IMR-90 (cell line): Measurements from ENCODE around the gene LUZP4. TPM values are rescaled to one million over a fixed set of nuclear protein-coding genes. Genes with fewer than 3 reads are reported as not detected.

ENCODE experiments used
- ATAC-seq: fragments of 200-7000 bp; cut with Tn5 transposase; 2 replicates; pipeline ENCODE4 v1.9.1; 2020; ENCODE audit warnings: low read depth, mild to moderate bottlenecking, moderate library complexity
- BruUV-seq: library from RNA; stranded (reverse); fragments of 400-500 nt; replicated peaks from 2 replicates; lab custom pipeline; 2021; lab: Mats Ljungman, UMichigan
- CTCF ChIA-PET: fragments of 300-600 bp; formaldehyde crosslinking; extraction: SDS; loops from one replicate; lab custom pipeline; 2021; ENCODE audit warnings: antibody characterized with exemption; lab: Yijun Ruan, JAX
- POLR2A ChIA-PET: fragments of 300-600 bp; sonication (Branson Sonifier 250); formaldehyde crosslinking; loops from one replicate; lab custom pipeline; 2022; ENCODE audit warnings: antibody characterized with exemption; ENCODE audit not compliant: unreplicated experiment; lab: Charles Lee
- DNase-seq: peaks from one replicate; pipeline ENCODE4 v3.0.0; 2013
- H2AFZ ChIP-seq: replicated peaks from 2 replicates; pipeline ENCODE3; 2013; ENCODE audit warnings: low read length, mild to moderate bottlenecking; ENCODE audit not compliant: poor library complexity
- H2AK5ac ChIP-seq: 2 replicates; pipeline ENCODE4 v1.6.1; 2013; ENCODE audit warnings: low read depth, low read length, inconsistent platforms
- H2AK9ac ChIP-seq: replicated peaks from 2 replicates; pipeline ENCODE3; 2013; ENCODE audit warnings: mild to moderate bottlenecking, low read depth, low read length, moderate library complexity; ENCODE audit not compliant: poor library complexity
- H2BK120ac ChIP-seq: 2 replicates; pipeline ENCODE4 v1.6.1; 2013; ENCODE audit warnings: low read depth, low read length, inconsistent platforms
- H2BK15ac ChIP-seq: 3 replicates; pipeline ENCODE4 v1.6.1; 2013; ENCODE audit warnings: low read depth, low read length, inconsistent platforms
- H2BK20ac ChIP-seq: 2 replicates; pipeline ENCODE4 v1.6.1; 2013; ENCODE audit warnings: low read depth, mild to moderate bottlenecking, inconsistent platforms, low read length, moderate library complexity
- H2BK5ac ChIP-seq: 2 replicates; pipeline ENCODE4 v1.6.1; 2013; ENCODE audit warnings: mild to moderate bottlenecking, low read depth, low read length, inconsistent platforms; ENCODE audit not compliant: poor library complexity, severe bottlenecking
- H3K14ac ChIP-seq: replicated peaks from 2 replicates; pipeline ENCODE4 v1.6.1; 2013; ENCODE audit warnings: low read depth, low read length, inconsistent platforms
- H3K18ac ChIP-seq: 2 replicates; pipeline ENCODE4 v1.6.1; 2013; ENCODE audit warnings: low read depth, low read length, control low read depth
- H3K23ac ChIP-seq: 2 replicates; pipeline ENCODE4 v1.6.1; 2013; ENCODE audit warnings: low read depth, low read length, inconsistent platforms
- H3K27ac ChIP-seq: 2 replicates; pipeline ENCODE4 v1.5.1; 2013; ENCODE audit warnings: mild to moderate bottlenecking, control low read depth, low read length; ENCODE audit not compliant: insufficient read depth
- H3K27me3 ChIP-seq: 2 replicates; pipeline ENCODE4 v1.6.1; 2013; ENCODE audit warnings: low read length; ENCODE audit not compliant: control insufficient read depth, insufficient read depth
- H3K36me3 ChIP-seq: 2 replicates; pipeline ENCODE4 v1.6.1; 2013; ENCODE audit warnings: low read length, mixed read lengths; ENCODE audit not compliant: control insufficient read depth, insufficient read depth
- H3K4ac ChIP-seq: 2 replicates; pipeline ENCODE4 v1.6.1; 2013; ENCODE audit warnings: low read depth, low read length, inconsistent platforms
- H3K4me1 ChIP-seq: 2 replicates; pipeline ENCODE4 v1.6.1; 2013; ENCODE audit warnings: low read length, mixed read lengths; ENCODE audit not compliant: control insufficient read depth, insufficient read depth
- H3K4me2 ChIP-seq: 2 replicates; pipeline ENCODE4 v1.6.1; 2013; ENCODE audit warnings: low read depth, mild to moderate bottlenecking, control low read depth, low read length, moderate library complexity
- H3K4me3 ChIP-seq: 2 replicates; pipeline ENCODE4 v1.5.1; 2013; ENCODE audit warnings: low read depth, mild to moderate bottlenecking, control low read depth, low read length, moderate library complexity; ENCODE audit not compliant: insufficient read depth
- H3K56ac ChIP-seq: 2 replicates; pipeline ENCODE4 v1.6.1; 2013; ENCODE audit warnings: low read length, inconsistent platforms; ENCODE audit not compliant: insufficient read depth; ENCODE audit errors: extremely low read depth
- H3K79me1 ChIP-seq, 2 experiments: 2 replicates each; pipeline ENCODE4 v1.6.1; 2013; ENCODE audit warnings: low read length in 2 of 2, inconsistent platforms in 1 of 2, low read depth in 1 of 2
- H3K9ac ChIP-seq: 2 replicates; pipeline ENCODE4 v1.6.1; 2013; ENCODE audit warnings: low read depth, low read length, control low read depth
- H3K9me1 ChIP-seq: 2 replicates; pipeline ENCODE4 v1.6.1; 2013; ENCODE audit warnings: low read length, inconsistent platforms; ENCODE audit not compliant: insufficient read depth
- H3K9me3 ChIP-seq: 2 replicates; pipeline ENCODE4 v1.6.1; 2013; ENCODE audit warnings: low read length; ENCODE audit not compliant: control insufficient read depth, insufficient read depth
- H4K20me1 ChIP-seq: 2 replicates; pipeline ENCODE4 v1.6.1; 2013; ENCODE audit warnings: low read length, inconsistent platforms; ENCODE audit not compliant: insufficient read depth
- H4K5ac ChIP-seq: 2 replicates; pipeline ENCODE4 v1.6.1; 2013; ENCODE audit warnings: mild to moderate bottlenecking, low read depth, low read length, control low read depth
- H4K8ac ChIP-seq, 2 experiments: 2 replicates each; pipeline ENCODE4 v1.6.1; 2013; ENCODE audit warnings: low read depth in 2 of 2, low read length in 2 of 2, control low read depth in 1 of 2, inconsistent platforms in 1 of 2
- H4K91ac ChIP-seq: 2 replicates; pipeline ENCODE4 v1.6.1; 2013; ENCODE audit warnings: low read depth, low read length, inconsistent platforms; ENCODE audit not compliant: insufficient read depth
- BHLHE40 ChIP-seq: fragments of 150-350 bp; IDR thresholded peaks from 2 replicates; pipeline ENCODE4 v1.6.1; 2016; ENCODE audit warnings: mild to moderate bottlenecking, low read depth, low read length
- CEBPB ChIP-seq: IDR thresholded peaks from 2 replicates; pipeline ENCODE4 v1.6.1; 2012; ENCODE audit warnings: low read depth, low read length, improper control_type of control experiment
- CHD1 ChIP-seq: IDR thresholded peaks from 2 replicates; pipeline ENCODE4 v1.6.1; 2012; ENCODE audit warnings: low read depth, low read length, improper control_type of control experiment
- CTCF ChIP-seq: conservative IDR thresholded peaks from 2 replicates; pipeline ENCODE4 v1.5.1; 2012; ENCODE audit warnings: mild to moderate bottlenecking, low read depth, low read length, improper control_type of control experiment
- ELK1 ChIP-seq: fragments of 150-350 bp; IDR thresholded peaks from 2 replicates; pipeline ENCODE4 v1.6.1; 2016; ENCODE audit warnings: low read depth, mild to moderate bottlenecking, low read length, moderate library complexity, borderline replicate concordance
- FOS ChIP-seq: fragments of 150-350 bp; IDR thresholded peaks from 2 replicates; pipeline ENCODE4 v1.6.1; 2016; ENCODE audit warnings: low read depth, low read length
- MAFK ChIP-seq: IDR thresholded peaks from 2 replicates; pipeline ENCODE4 v1.6.1; 2012; ENCODE audit warnings: low read depth, low read length, improper control_type of control experiment
- MAZ ChIP-seq: IDR thresholded peaks from 2 replicates; pipeline ENCODE4 v1.6.1; 2012; ENCODE audit warnings: low read depth, mild to moderate bottlenecking, low read length, improper control_type of control experiment, moderate library complexity, borderline replicate concordance
- MXI1 ChIP-seq: IDR thresholded peaks from 2 replicates; pipeline ENCODE4 v1.6.1; 2012; ENCODE audit warnings: low read depth, mild to moderate bottlenecking, low read length, moderate library complexity, borderline replicate concordance
- NFE2L2 ChIP-seq: fragments of 150-350 bp; IDR thresholded peaks from 2 replicates; pipeline ENCODE4 v1.6.1; 2016; ENCODE audit warnings: low read depth, mild to moderate bottlenecking, low read length
- POLR2A ChIP-seq: IDR thresholded peaks from 2 replicates; pipeline ENCODE4 v1.6.1; 2012; ENCODE audit warnings: mild to moderate bottlenecking, low read depth, low read length
- RAD21 ChIP-seq: IDR thresholded peaks from 2 replicates; pipeline ENCODE4 v1.6.1; 2012; ENCODE audit warnings: low read length, improper control_type of control experiment
- RCOR1 ChIP-seq: IDR thresholded peaks from 2 replicates; pipeline ENCODE4 v1.6.1; 2012; ENCODE audit warnings: mild to moderate bottlenecking, low read length, improper control_type of control experiment; ENCODE audit not compliant: insufficient replicate concordance
- RFX5 ChIP-seq: IDR thresholded peaks from 2 replicates; pipeline ENCODE4 v1.8.0; 2012; ENCODE audit warnings: low read depth, mild to moderate bottlenecking, low read length, moderate library complexity
- SMC3 ChIP-seq: fragments of 150-350 bp; IDR thresholded peaks from 2 replicates; pipeline ENCODE4 v1.6.1; 2016; ENCODE audit warnings: low read depth, mild to moderate bottlenecking, antibody characterized with exemption, low read length, moderate library complexity
- USF2 ChIP-seq: fragments of 150-350 bp; IDR thresholded peaks from 2 replicates; pipeline ENCODE4 v1.6.1; 2017; ENCODE audit warnings: mild to moderate bottlenecking, antibody characterized with exemption, low read length, low read depth
- WGBS, 2 experiments: methylation state at CpG; one replicate each; pipeline versions ENCODE4 v1.1.5 to v1.1.7; 2013; ENCODE audit warnings: missing lambda C conversion rate in 2 of 2; ENCODE audit not compliant: insufficient read length in 1 of 2; ENCODE audit errors: extremely low coverage in 2 of 2; 5-methylcytosine and 5-hydroxymethylcytosine counted together
- dilution Hi-C: fragments of 300-500 bp; cut with HindIII; formaldehyde crosslinking; loops from one replicate; pipeline ENCODE4 v1.14.3; 2018; ENCODE audit warnings: low sequenced_read_pairs; ENCODE audit not compliant: unreplicated experiment
- in situ Hi-C: fragments of 300-500 bp; cut with MboI; formaldehyde crosslinking; loops from 3 replicates; pipeline ENCODE4 v1.14.3; 2019; ENCODE audit warnings: low sequenced_read_pairs, inconsistent platforms, mixed read lengths
- intact Hi-C: fragments of 100-400 bp; cut with micrococcal nuclease; formaldehyde crosslinking; loops from 2 replicates; pipeline ENCODE4 v1.10.0; 2022
- polyA plus RNA-seq, 3 experiments: library from polyadenylated mRNA; depleted of rRNA; stranded (reverse); fragments of >200 nt; gene quantifications; 2 replicates each; pipeline ENCODE4 v1.2.3, GENCODE V29; 2012; ENCODE audit warnings: low replicate concordance in 1 of 3
- total RNA-seq: library from RNA; depleted of rRNA; stranded (reverse); fragments of >200 nt; gene quantifications from 2 replicates; pipeline ENCODE4 v1.2.3, GENCODE V29; 2012

Gene LUZP4
- total and polyA plus RNA-seq, 2 of the 4 experiments (the other 2 are of a cell fraction), result not detected

- no peaks in the 10 kb centered on the region for H3K36me3 ChIP-seq
- no peaks in the 10 kb centered on the region for H3K9me1 ChIP-seq
- BruUV-seq, result no TSS peak
- no peaks in the 10 kb centered on the region for H3K4me1 ChIP-seq
- H3K14ac ChIP-seq, result no peak overlapping the region
- intact Hi-C loops, result no loop called here
- H4K5ac ChIP-seq, result no peak overlapping the region
- H3K9ac ChIP-seq, result no peak overlapping the region
- no peak overlapping the region for H3K4me3 ChIP-seq
- TF ChIP-seq MAZ (no peak), RCOR1 (no peak), NFE2L2 (no peak), RAD21 (no peak), ELK1 (no peak), MAFK (no peak), BHLHE40 (no peak), SMC3 (no peak), USF2 (no peak), FOS (no peak), RFX5 (no peak), POLR2A (no peak), CHD1 (no peak), CTCF (no peak), MXI1 (no peak), CEBPB (no peak)
- no CpG with 5 or more reads among the region's 2 CpGs for WGBS, 2 experiments
- no peak overlapping the region for H3K27ac ChIP-seq
- H3K4me2 ChIP-seq, result no peak overlapping the region
- DNase-seq (no peak), ATAC-seq (no peak)
- H2AK9ac ChIP-seq, result no peak overlapping the region
- H2AK5ac ChIP-seq, result no peak overlapping the region
- no peak overlapping the region for H3K23ac ChIP-seq
- no peaks in the 10 kb centered on the region for H3K9me3 ChIP-seq
- H2AFZ ChIP-seq, result no peak overlapping the region
- H3K4ac ChIP-seq, result no peak overlapping the region
- H3K56ac ChIP-seq, result no peak overlapping the region
- H4K91ac ChIP-seq, result no peak overlapping the region
- CTCF ChIA-PET, result interaction anchor here (0.6 kb wide), 1 partner anchor 10 kb away, joined by 7 read pairs; no protein-coding TSS in a partner anchor
- H3K18ac ChIP-seq, result no peak overlapping the region
- no peak overlapping the region for H4K8ac ChIP-seq
- in situ Hi-C loops, result no loop called here
- H2BK15ac ChIP-seq, result no peak overlapping the region
- H2BK20ac ChIP-seq, result no peak overlapping the region
- no peaks in the 10 kb centered on the region for H4K20me1 ChIP-seq
- H2BK120ac ChIP-seq, result no peak overlapping the region
- dilution Hi-C loops, result no loop called here
- no peak overlapping the region for H2BK5ac ChIP-seq
- H3K27me3 ChIP-seq, result no peaks in the 10 kb centered on the region
- H3K79me1 ChIP-seq, result no peaks in the 10 kb centered on the region
- POLR2A ChIA-PET, result no interaction called here
These were observed 37.9 kb upstream of the LUZP4 start for GRCh38 chrX:115251458-115252233.
